Upper lobe of right lung (tissue), 1 donor: ENCODE data around the gene PRKG2. TPM values are rescaled to one million over a fixed set of nuclear protein-coding genes. Genes with fewer than 3 reads are reported as not detected.
A peak's percentile ranks its signal among the peaks of the same experiment; 100 is the strongest.

Experiments used
- ATAC-seq: fragments of 200-7000 bp; cut with Tn5 transposase; one replicate; pipeline ENCODE4 v1.9.1; 2020; ENCODE audit warnings: mild to moderate bottlenecking, moderate library complexity
- DNase-seq: peaks from one replicate; pipeline ENCODE4 v3.0.0-alpha.2; 2020
- H3K27ac ChIP-seq: fragments of 200-600 bp; one replicate; pipeline ENCODE4 v1.8.0; 2022
- H3K27me3 ChIP-seq: fragments of 200-600 bp; one replicate; pipeline ENCODE4 v1.8.0; 2022; ENCODE audit warnings: mild to moderate bottlenecking
- H3K36me3 ChIP-seq: fragments of 200-600 bp; one replicate; pipeline ENCODE4 v1.8.0; 2022
- H3K4me1 ChIP-seq: fragments of 200-600 bp; one replicate; pipeline ENCODE4 v1.8.0; 2022
- H3K4me3 ChIP-seq: fragments of 200-600 bp; one replicate; pipeline ENCODE4 v1.8.0; 2022; ENCODE audit warnings: mild to moderate bottlenecking
- H3K9me3 ChIP-seq: fragments of 200-600 bp; one replicate; pipeline ENCODE4 v1.8.0; 2022
- CTCF ChIP-seq: fragments of 200-600 bp; IDR thresholded peaks from one replicate; pipeline ENCODE4 v1.8.0; 2022; ENCODE audit warnings: antibody characterized with exemption
- intact Hi-C: fragments of 100-400 bp; cut with DNase I; formaldehyde crosslinking; loops from one replicate; pipeline ENCODE4 v1.11.0; 2022
- total RNA-seq: library from RNA; stranded (reverse); fragmentation: NEBNext Ultra II Directional; extraction: Animal tissue kit (Norgen Biotek cat#: 25700); gene quantifications from one replicate; pipeline ENCODE4 v1.2.1, GENCODE V29; 2021
- donor health status: DM: no; HTN: yes; CAD: no; lungs with severe emphysema.

Gene PRKG2
- total RNA-seq, 1 donor from 2014 or later: 8.1 TPM

- no peak overlapping the region for H3K4me3 ChIP-seq
- H3K9me3 ChIP-seq: no peaks in the 10 kb centered on the region
- DNase-seq (no peak), ATAC-seq (no peak)
- no peaks in the 10 kb centered on the region for H3K4me1 ChIP-seq
- H3K27ac ChIP-seq: no peak overlapping the region
- intact Hi-C loops: no loop called here
- no peak for TF ChIP-seq CTCF
- no peaks in the 10 kb centered on the region for H3K27me3 ChIP-seq
- H3K36me3 ChIP-seq: no peaks in the 10 kb centered on the region
Observed at GRCh38 chr4:81220271-81220670, 5.2 kb upstream of the PRKG2 start.

- H3K4me3 ChIP-seq: no peak overlapping the region
- no peaks in the 10 kb centered on the region for H3K27me3 ChIP-seq
- no peaks in the 10 kb centered on the region for H3K36me3 ChIP-seq
- H3K9me3 ChIP-seq: no peaks in the 10 kb centered on the region
- no peak for ATAC-seq
- no peaks in the 10 kb centered on the region for H3K4me1 ChIP-seq
- no peak overlapping the region for H3K27ac ChIP-seq
- no peak for TF ChIP-seq CTCF
- intact Hi-C loops: no loop called here
- no peak for DNase-seq
Observed at GRCh38 chr4:81218206-81218605, 3.2 kb upstream of the PRKG2 start.

GRCh38 chr4:81217779-81218178 is 2.8 kb upstream of the PRKG2 start:
- ATAC-seq: no peak
- intact Hi-C loops: no loop called here

GRCh38 chr4:81215931-81216330 is 909 bp upstream of the PRKG2 start:
- intact Hi-C loops: no loop called here
- no peaks in the 10 kb centered on the region for H3K27me3 ChIP-seq
- H3K4me1 ChIP-seq: no peaks in the 10 kb centered on the region
- no peaks in the 10 kb centered on the region for H3K9me3 ChIP-seq
- no peak for ATAC-seq
- H3K27ac ChIP-seq: no peak overlapping the region
- no peak for TF ChIP-seq CTCF
- no peak for DNase-seq
- no peak overlapping the region for H3K4me3 ChIP-seq
- no peaks in the 10 kb centered on the region for H3K36me3 ChIP-seq

More at GRCh38 chr4:81217779-81218178, 2.8 kb upstream of the PRKG2 start:
- no peak for TF ChIP-seq CTCF
- Histone ChIP-seq H3K9me3 (no peaks in the 10 kb centered on the region), H3K27ac (no peak overlapping the region), H3K4me3 (no peak overlapping the region), H3K4me1 (no peaks in the 10 kb centered on the region), H3K36me3 (no peaks in the 10 kb centered on the region), H3K27me3 (no peaks in the 10 kb centered on the region)
- no peak for DNase-seq

GRCh38 chr4:81214144-81214880 is 710 bp downstream of the PRKG2 start:
- peak overlapping the region; percentile 36 for H3K27ac ChIP-seq
- DNase-seq: peak; percentile 68
- no peaks in the 10 kb centered on the region for H3K27me3 ChIP-seq
- TF ChIP-seq CTCF: no peak
- intact Hi-C loops: no loop called here
- H3K4me3 ChIP-seq: peak overlapping the region; percentile 48
- no peaks in the 10 kb centered on the region for H3K9me3 ChIP-seq
- H3K4me1 ChIP-seq: no peaks in the 10 kb centered on the region
- no peaks in the 10 kb centered on the region for H3K36me3 ChIP-seq
- ATAC-seq: peak; percentile 75
